ENCODE results near the gene GPR135.
A peak's percentile ranks its signal among the peaks of the same experiment; 100 is the strongest.

GPR135 gene

DNA sequence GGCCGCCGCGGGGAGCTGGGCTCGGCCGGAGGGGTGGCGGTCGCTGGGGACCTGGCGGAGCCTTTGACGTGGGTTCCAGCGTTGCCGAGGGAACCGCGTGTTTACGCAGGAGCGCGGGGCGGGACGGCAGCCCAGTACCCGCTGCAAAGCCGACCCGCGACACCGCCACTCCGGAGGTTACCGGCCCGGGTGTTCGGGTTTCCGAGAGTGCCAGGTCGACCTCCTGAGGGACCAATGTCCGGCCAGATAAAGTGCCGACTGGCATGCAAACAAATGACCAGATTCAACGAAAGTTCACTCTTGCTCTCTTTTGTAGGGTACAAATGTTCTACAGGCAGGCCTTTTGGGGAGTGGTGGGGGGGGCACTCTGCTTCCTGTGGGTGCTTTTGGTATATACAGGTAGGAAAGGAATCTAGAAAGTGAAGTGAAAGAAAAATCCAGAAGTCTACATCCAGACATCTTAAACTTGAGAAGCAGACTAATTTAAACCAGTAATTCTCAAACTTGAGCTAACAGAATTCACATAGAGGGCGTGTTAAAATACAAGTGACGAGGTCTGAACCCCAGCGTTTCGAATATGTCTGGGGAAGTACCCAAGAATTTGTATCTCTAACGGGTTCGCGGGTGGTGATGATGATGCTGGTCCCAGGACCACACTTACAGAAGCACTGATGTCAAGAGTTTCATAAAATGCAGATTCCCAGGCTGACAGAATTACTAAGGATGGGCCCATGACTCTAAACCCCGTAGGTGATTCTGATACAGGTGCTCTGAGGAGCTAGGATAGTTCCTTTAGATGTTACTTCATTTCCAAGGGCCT lies at the start of gene GPR135:
Gene GPR135, minus strand, starts transcription at position 65 of the 820 bp plus-strand sequence. CDS start 154 bp downstream, outside the sequence.
- DNase-seq = no peak

- DNase-seq = peak; percentile 59
Observed at GRCh38 chr14:59511916-59512575, 46.9 kb upstream of the GPR135 start.

DNA sequence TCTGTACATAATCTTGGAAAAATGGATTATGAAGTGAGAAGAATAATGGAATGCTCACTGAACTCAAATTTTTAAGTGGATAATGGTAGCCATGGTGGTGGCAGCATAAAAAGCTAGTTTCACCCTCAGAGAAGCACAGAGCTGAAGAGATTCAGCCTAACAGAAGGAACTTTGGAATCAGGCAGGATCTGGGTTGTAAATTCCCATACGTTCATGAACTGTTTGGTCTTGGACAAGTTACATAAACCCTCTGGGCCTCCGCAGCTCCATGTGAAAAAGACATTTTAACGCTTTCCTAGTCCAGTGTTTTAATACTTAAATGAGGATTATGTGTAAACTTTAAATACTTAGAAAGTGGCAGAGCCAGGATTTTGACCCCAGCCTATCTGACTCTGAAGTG lies 45.8 kb upstream of the GPR135 start:
- DNase-seq = no peak

GRCh38 chr14:59510001-59510400 lies 44.8 kb upstream of the GPR135 start:
- no peak for DNase-seq

GRCh38 chr14:59509101-59509500 lies 43.9 kb upstream of the GPR135 start:
- DNase-seq = no peak

- no peak for DNase-seq
Observed at GRCh38 chr14:59507752-59508103, 42.5 kb upstream of the GPR135 start.

DNA sequence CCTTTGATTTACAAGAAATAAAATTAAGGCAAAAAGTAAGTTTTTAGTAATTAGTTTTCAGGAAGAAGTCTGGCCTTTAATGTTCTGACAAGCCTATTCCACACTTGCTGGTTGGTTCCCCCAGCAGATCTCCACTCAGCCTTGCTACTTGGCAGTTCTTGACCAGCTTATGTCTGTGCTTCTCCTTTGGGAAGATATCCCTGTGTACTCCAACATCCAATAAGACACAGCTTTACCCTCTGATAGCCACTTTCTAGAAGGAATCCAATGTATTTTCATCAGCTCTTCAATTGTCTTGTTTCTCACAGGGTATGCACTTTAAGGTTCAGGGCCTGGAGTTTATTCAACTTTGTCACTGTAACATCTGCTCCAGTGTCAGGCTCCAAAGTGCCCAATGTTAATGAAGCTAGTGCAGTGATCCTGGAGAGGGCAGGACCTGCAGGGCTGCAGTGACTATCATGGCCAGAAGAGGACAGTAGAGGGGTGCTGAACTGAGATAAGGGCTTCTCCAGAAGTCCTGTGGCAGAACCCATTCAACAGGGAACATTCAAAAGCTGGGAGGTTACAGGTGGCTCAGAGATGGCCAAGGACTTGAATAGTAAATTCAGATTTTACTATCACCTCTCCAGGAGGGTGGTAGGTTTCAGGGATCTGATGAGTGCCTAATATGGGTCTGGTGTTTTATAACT lies 42.0 kb upstream of the GPR135 start:
- DNase-seq = peak; percentile 80

DNA sequence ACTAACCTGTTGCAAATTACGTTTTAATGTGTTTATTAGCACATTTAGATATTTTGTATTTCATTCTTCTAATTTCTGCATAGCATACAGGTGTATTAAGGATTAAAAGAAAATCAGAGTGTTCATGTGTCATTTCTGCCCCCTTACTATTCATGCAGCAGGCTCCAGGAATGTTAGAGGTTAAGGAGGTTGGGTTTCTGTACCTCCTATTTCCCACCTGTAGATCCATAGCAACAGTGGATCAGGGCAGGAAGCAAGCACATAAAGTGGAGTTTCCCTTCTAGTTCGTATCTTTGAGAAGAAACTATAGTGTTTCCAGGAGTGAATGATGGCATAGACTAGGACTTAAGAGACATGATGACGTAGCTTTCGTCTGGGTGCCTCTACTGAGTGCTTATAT lies 38.1 kb upstream of the GPR135 start:
- DNase-seq = no peak

- DNase-seq = no peak
Observed at GRCh38 chr14:59500732-59501131, 35.6 kb upstream of the GPR135 start.

GRCh38 chr14:59492384-59492783 lies 27.2 kb upstream of the GPR135 start:
- DNase-seq = no peak

DNA sequence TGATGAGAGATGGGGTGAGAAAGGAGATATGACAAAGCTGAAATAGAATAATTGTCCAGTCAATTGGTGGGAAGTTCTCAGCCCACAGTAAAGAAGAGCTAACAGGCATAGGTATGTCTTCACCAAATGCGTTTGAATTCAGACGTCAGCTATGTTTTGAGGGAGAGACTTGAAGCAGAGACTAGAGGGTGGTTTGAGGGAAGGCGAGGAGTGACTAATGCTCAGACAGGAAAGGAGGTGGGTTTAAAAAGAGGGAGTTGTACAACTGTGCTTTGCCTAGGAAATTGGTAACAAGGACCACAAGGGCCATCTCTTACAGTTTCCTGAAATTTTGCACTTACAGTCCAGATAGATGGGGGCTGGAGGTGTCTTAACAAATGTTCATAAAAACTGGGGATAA lies 25.6 kb upstream of the GPR135 start:
- DNase-seq = no peak

- no peak for DNase-seq
Observed at GRCh38 chr14:59484639-59485175, 19.5 kb upstream of the GPR135 start.

DNA sequence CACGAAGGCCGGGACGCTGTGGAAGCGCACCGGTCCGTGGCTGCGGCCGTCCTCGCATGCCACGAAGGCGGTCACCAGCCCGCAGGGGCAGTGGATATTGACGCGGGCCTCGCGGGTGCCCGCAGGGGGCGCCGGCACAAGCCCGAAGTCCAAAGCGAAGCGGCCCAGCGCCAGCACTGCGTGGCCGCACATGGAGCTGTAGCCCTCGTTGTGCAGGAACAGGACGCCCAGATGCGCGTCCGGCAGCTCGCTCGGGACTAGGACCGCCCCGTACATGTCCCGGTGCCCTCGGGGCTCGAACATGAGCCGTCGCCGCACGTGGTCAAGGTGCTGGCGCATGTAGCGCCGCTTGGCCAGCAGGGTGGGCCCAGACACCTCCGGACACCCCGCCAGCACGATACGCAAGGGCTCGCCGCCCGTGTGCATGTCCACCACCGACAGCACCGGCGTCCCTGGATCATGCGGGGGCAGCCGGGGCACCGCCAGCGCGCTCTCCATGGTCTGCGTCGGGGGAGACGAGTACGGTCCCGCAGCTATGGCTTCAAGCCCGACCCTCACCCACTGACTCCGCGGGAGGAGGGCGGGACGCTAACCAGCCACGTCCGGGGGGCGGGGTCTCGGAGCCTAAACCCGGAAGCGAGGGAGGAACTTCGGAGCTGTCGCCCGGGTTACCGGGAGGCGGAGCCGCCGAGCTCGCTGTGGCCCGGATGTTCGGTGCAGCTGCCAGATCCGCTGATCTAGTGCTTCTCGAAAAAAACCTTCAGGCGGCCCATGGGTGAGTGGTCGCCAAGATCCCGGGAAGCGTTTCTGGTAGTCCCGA lies 18.8 kb upstream of the GPR135 start, which contains the start of the genes JKAMP and L3HYPDH:
Gene JKAMP, plus strand, starts transcription at position 699 of the 820 bp plus-strand sequence. Its CDS starts 73 bp downstream, at position 772.
Gene L3HYPDH, minus strand, starts transcription at position 590 of the 820 bp plus-strand sequence. Its CDS starts 92 bp downstream, at position 498.
- peak; percentile 97 for DNase-seq

- DNase-seq = peak; percentile 44
Observed at GRCh38 chr14:59483363-59483762, 18.2 kb upstream of the GPR135 start.

- DNase-seq = no peak
Observed at GRCh38 chr14:59482541-59483331, 17.6 kb upstream of the GPR135 start.

GRCh38 chr14:59481871-59482540 lies 16.8 kb upstream of the GPR135 start:
- DNase-seq = no peak

DNA sequence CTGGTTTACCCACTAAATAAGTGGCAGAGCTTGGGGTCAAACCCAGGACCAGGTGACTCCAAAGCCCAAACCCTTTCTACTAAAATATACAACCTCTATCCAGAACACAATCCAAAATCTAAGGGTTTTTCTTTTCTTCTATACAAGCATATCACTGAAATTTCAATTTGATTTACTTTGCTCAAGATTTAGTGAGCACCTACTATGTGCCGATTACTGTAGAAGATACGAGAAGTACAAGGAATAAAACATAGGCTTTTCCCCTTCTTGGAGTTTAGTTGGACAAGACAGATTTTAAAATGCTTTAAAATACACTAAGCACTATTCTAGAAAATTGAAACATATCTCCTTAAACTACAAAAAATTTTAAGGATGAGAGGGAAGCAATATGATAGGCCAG lies 16.2 kb upstream of the GPR135 start:
- no peak for DNase-seq

GRCh38 chr14:59480166-59480565 lies 15.0 kb upstream of the GPR135 start:
- no peak for DNase-seq

DNA sequence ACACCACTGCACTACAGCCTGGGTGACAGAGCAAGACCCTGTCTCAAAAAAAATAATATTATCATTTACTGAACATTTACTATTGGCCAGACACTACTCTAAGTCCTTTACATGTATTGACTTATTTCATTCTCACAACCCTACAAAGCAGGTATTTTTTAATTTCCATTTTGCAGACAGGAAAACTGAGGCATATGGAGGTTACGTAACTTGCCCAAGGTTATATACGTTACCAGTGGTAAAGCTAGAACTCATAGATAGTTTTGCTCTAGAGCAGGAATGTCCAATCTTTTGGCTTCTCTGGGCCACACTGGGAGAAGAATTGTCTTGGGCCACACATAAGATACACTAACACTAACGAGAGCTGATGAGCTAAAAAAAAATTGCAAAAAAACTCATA lies 13.4 kb upstream of the GPR135 start:
- DNase-seq = no peak

DNA sequence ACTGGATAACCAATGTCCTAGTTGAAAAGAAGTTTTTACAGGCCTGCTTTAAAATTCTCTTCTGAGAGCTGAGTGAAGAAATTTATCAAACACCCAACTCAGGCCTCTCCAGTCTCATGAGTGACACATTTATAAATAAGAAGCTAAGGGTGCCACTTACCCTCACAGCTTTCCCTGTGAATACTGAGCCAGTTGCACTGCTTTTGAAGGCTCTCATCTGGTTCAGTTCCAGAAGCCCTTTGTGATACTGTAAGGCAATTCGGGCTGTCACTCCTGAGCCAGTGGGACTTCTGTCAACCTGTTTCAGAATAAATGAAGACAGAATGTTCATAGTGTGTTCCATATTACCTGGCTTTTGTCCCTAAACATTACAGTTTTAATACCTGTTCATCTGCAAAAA lies 10.5 kb upstream of the GPR135 start:
- no peak for DNase-seq

- peak; percentile 68 for DNase-seq
Observed at GRCh38 chr14:59474172-59474571, 9.0 kb upstream of the GPR135 start.

Measured in NCI-H82 (cell line).